ENCODE data around the gene SAMD14.

Gene SAMD14

GRCh38 chr17:50112694-50113093, 17.3 kb downstream of the SAMD14 start:
- DNase-seq (ENCODE audit: low read depth), result no peak

GRCh38 chr17:50111673-50112655, 18.0 kb downstream of the SAMD14 start:
- DNase-seq (ENCODE audit: low read depth), result no peak

GRCh38 chr17:50110591-50111349, 19.2 kb downstream of the SAMD14 start:
- DNase-seq (ENCODE audit: low read depth), result no peak

GRCh38 chr17:50109785-50110184, 20.2 kb downstream of the SAMD14 start:
- no peak for DNase-seq (ENCODE audit: low read depth)

- DNase-seq (ENCODE audit: low read depth), result no peak
Observed at GRCh38 chr17:50109207-50109606, 20.8 kb downstream of the SAMD14 start.

GRCh38 chr17:50108556-50108955, 21.4 kb downstream of the SAMD14 start:
- DNase-seq (ENCODE audit: low read depth), result no peak

- DNase-seq (ENCODE audit: low read depth), result no peak
Observed at GRCh38 chr17:50107790-50108414, 22.1 kb downstream of the SAMD14 start.

GRCh38 chr17:50106393-50107131, 23.4 kb downstream of the SAMD14 start:
- no peak for DNase-seq (ENCODE audit: low read depth)

GRCh38 chr17:50105811-50106210, 24.1 kb downstream of the SAMD14 start:
- DNase-seq (ENCODE audit: low read depth), result no peak

- no peak for DNase-seq (ENCODE audit: low read depth)
Observed at GRCh38 chr17:50103941-50104340, 26.0 kb downstream of the SAMD14 start.

- no peak for DNase-seq (ENCODE audit: low read depth)
Observed at GRCh38 chr17:50103252-50103651, 26.7 kb downstream of the SAMD14 start.

- DNase-seq (ENCODE audit: low read depth), result no peak
Observed at GRCh38 chr17:50102164-50102991, 27.6 kb downstream of the SAMD14 start.

GRCh38 chr17:50101346-50102163, 28.4 kb downstream of the SAMD14 start:
- DNase-seq (ENCODE audit: low read depth), result no peak

- no peak for DNase-seq (ENCODE audit: low read depth)
Observed at GRCh38 chr17:50100921-50101345, 29.0 kb downstream of the SAMD14 start.

GRCh38 chr17:50100480-50100883, 29.5 kb downstream of the SAMD14 start:
- DNase-seq (ENCODE audit: low read depth), result no peak

GRCh38 chr17:50099003-50099402, 31.0 kb downstream of the SAMD14 start:
- DNase-seq (ENCODE audit: low read depth), result no peak

GRCh38 chr17:50098583-50098982, 31.4 kb downstream of the SAMD14 start:
- DNase-seq (ENCODE audit: low read depth), result no peak

- no peak for DNase-seq (ENCODE audit: low read depth)
Observed at GRCh38 chr17:50097926-50098325, 32.0 kb downstream of the SAMD14 start.

- no peak for DNase-seq (ENCODE audit: low read depth)
Observed at GRCh38 chr17:50097455-50097854, 32.5 kb downstream of the SAMD14 start.

- no peak for DNase-seq (ENCODE audit: low read depth)
Observed at GRCh38 chr17:50096758-50097157, 33.2 kb downstream of the SAMD14 start.

Data from stimulated activated CD8-positive, alpha-beta memory T cell treated with anti-CD3 and anti-CD28 coated beads, Interleukin-12 subunit alpha, Interleukin-12 subunit beta, amount 100 ng/mL, for 4 hours (primary cell).